Loucy (cell line): ENCODE measurements around the gene CDH9.

Source experiments
- H2AFZ ChIP-seq: fragments of 200-600 bp; sonication (generic); 2 replicates; pipeline ENCODE4 v1.6.0; 2016; ENCODE audit warnings: antibody characterized with exemption, mild to moderate bottlenecking, low read length, moderate library complexity
- H3F3A ChIP-seq: fragments of 200-600 bp; 2 replicates; pipeline ENCODE4 v1.6.0; 2016; ENCODE audit warnings: antibody characterized with exemption, low read depth, mild to moderate bottlenecking
- H3K27me3 ChIP-seq: fragments of 200-600 bp; sonication (generic); 2 replicates; pipeline ENCODE4 v1.6.1; 2014; ENCODE audit warnings: low read length, mild to moderate bottlenecking; ENCODE audit not compliant: insufficient read depth, poor library complexity, severe bottlenecking
- H3K36me3 ChIP-seq: fragments of 200-600 bp; sonication (generic); 2 replicates; pipeline ENCODE4 v1.6.1; 2016; ENCODE audit warnings: low read length; ENCODE audit not compliant: insufficient read depth
- H3K4me1 ChIP-seq: fragments of 200-600 bp; sonication (generic); 2 replicates; pipeline ENCODE4 v1.5.1; 2014; ENCODE audit warnings: low read length, mild to moderate bottlenecking; ENCODE audit not compliant: insufficient read depth, poor library complexity, severe bottlenecking
- H3K4me2 ChIP-seq: fragments of 200-600 bp; sonication (generic); 2 replicates; pipeline ENCODE4 v1.6.0; 2014; ENCODE audit warnings: antibody characterized with exemption, low read length, low read depth, mild to moderate bottlenecking; ENCODE audit not compliant: poor library complexity, severe bottlenecking
- H3K4me3 ChIP-seq: fragments of 200-600 bp; sonication (generic); 2 replicates; pipeline ENCODE4 v1.5.1; 2014; ENCODE audit warnings: low read length, mild to moderate bottlenecking, mixed read lengths; ENCODE audit not compliant: poor library complexity, severe bottlenecking
- H3K79me2 ChIP-seq: fragments of 200-600 bp; sonication (generic); 2 replicates; pipeline ENCODE4 v1.6.1; 2014; ENCODE audit warnings: low read length; ENCODE audit not compliant: insufficient read depth
- H3K9ac ChIP-seq: fragments of 200-600 bp; sonication (generic); 2 replicates; pipeline ENCODE4 v1.6.0; 2014; ENCODE audit warnings: mild to moderate bottlenecking, low read depth, low read length, moderate library complexity; ENCODE audit not compliant: poor library complexity, severe bottlenecking
- H3K9me2 ChIP-seq: fragments of 200-600 bp; sonication (generic); replicated peaks from 2 replicates; pipeline ENCODE4 v1.6.1; 2016; ENCODE audit warnings: low read depth, low read length, mixed read lengths
- H3K9me3 ChIP-seq: fragments of 200-600 bp; sonication (generic); 2 replicates; pipeline ENCODE4 v1.6.1; 2014; ENCODE audit warnings: mild to moderate bottlenecking, antibody characterized with exemption, low read length, low read depth; ENCODE audit not compliant: insufficient read depth
- H4K20me1 ChIP-seq: fragments of 200-600 bp; sonication (generic); 2 replicates; pipeline ENCODE4 v1.6.0; 2014; ENCODE audit warnings: antibody characterized with exemption, low read length, mild to moderate bottlenecking; ENCODE audit not compliant: insufficient read depth, poor library complexity, severe bottlenecking
- EZH2phosphoT487 ChIP-seq: fragments of 200-600 bp; IDR thresholded peaks from 2 replicates; pipeline ENCODE4 v1.6.1; 2018; ENCODE audit warnings: antibody characterized with exemption, mild to moderate bottlenecking, moderate library complexity, borderline replicate concordance
- TF ChIP-seq, protein P1 (sequence below): fragments of 200-600 bp; sonication (generic); conservative IDR thresholded peaks from 2 replicates; pipeline ENCODE4 v1.5.1; 2014; ENCODE audit warnings: mild to moderate bottlenecking, antibody characterized with exemption, low read length

CDH9 gene

DNA sequence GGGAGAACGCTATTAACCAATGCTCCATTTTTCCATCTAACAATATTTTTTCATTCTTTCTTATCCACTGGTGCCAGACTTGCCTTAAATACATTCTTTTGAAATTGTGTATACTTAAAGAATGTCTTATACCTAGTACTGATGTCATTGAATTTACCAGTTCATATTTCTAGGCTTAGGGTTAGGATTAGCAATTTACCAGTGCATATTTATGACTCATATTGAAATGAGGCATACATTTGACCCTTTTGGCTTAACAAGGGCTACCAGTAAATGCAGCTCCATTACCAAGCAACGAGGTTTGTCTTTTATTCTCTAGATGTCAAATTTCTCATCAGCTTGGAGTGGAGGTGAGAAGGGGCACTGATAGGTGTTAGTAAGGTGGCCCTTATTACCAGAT is 89.5 kb downstream of the CDH9 start:
- no peak overlapping the region for H3K9ac ChIP-seq
- H2AFZ ChIP-seq = no peak overlapping the region
- H3K4me2 ChIP-seq = no peak overlapping the region
- H3K9me2 ChIP-seq = no peaks in the 10 kb centered on the region
- no peak for TF ChIP-seq EZH2phosphoT487
- TF ChIP-seq, protein P1, sequence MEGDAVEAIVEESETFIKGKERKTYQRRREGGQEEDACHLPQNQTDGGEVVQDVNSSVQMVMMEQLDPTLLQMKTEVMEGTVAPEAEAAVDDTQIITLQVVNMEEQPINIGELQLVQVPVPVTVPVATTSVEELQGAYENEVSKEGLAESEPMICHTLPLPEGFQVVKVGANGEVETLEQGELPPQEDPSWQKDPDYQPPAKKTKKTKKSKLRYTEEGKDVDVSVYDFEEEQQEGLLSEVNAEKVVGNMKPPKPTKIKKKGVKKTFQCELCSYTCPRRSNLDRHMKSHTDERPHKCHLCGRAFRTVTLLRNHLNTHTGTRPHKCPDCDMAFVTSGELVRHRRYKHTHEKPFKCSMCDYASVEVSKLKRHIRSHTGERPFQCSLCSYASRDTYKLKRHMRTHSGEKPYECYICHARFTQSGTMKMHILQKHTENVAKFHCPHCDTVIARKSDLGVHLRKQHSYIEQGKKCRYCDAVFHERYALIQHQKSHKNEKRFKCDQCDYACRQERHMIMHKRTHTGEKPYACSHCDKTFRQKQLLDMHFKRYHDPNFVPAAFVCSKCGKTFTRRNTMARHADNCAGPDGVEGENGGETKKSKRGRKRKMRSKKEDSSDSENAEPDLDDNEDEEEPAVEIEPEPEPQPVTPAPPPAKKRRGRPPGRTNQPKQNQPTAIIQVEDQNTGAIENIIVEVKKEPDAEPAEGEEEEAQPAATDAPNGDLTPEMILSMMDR = no peak
- no peak overlapping the region for H3K4me3 ChIP-seq
- H3K9me3 ChIP-seq = no peaks in the 10 kb centered on the region
- H3K36me3 ChIP-seq = no peaks in the 10 kb centered on the region
- no peaks in the 10 kb centered on the region for H3K79me2 ChIP-seq
- H3K27me3 ChIP-seq = no peaks in the 10 kb centered on the region
- H3F3A ChIP-seq = no peaks in the 10 kb centered on the region
- no peaks in the 10 kb centered on the region for H3K4me1 ChIP-seq
- no peaks in the 10 kb centered on the region for H4K20me1 ChIP-seq

DNA sequence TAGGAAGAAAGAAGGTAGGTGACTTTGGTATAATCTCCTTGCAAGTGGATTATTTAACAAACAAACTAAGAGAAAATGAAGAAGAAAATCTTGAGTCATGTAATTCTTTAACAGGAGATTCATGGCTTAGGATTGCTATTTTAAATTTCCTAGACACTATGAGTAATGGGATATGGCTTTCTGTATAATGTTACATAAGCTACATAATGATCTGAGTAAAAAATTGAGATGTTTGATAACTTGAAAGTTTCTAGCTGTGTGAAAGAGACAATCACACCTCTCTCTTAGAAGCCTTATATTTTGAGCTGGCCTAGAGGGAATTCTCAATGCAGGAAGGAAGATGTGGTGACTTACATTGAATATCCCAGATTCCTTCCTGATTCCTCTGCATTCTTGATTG is 92.5 kb downstream of the CDH9 start:
- Histone ChIP-seq H3K9me2 (no peaks in the 10 kb centered on the region), H3K4me2 (no peak overlapping the region), H3F3A (no peaks in the 10 kb centered on the region), H3K4me1 (no peaks in the 10 kb centered on the region), H3K36me3 (no peaks in the 10 kb centered on the region), H3K9ac (no peak overlapping the region), H4K20me1 (no peaks in the 10 kb centered on the region), H3K27me3 (no peaks in the 10 kb centered on the region), H2AFZ (no peak overlapping the region), H3K9me3 (no peaks in the 10 kb centered on the region), H3K79me2 (no peaks in the 10 kb centered on the region), H3K4me3 (no peak overlapping the region)
- TF ChIP-seq, protein P1 = no peak
- TF ChIP-seq EZH2phosphoT487 = no peak

DNA sequence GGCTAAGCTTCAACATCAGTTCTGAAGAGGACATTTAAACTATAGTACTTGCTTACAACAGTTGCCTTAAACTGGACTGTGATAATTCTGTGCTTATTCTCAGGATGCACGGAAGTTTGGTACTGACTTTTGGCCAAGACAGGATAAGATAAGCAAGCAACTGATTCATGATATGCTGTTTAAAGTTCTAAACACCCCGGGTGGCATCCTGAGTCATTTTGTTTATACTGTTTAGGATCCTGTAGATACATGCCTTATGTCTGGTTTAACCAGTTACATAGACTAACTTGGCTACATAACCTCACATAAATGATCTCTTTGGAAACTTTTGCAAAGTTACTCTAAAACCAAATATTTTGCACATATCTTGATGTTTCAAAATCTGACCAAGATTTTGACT is 95.9 kb downstream of the CDH9 start:
- H3K9me3 ChIP-seq = no peaks in the 10 kb centered on the region
- H3K9me2 ChIP-seq = no peaks in the 10 kb centered on the region
- TF ChIP-seq EZH2phosphoT487 = no peak
- TF ChIP-seq, protein P1 = no peak
- H4K20me1 ChIP-seq = no peaks in the 10 kb centered on the region
- H3F3A ChIP-seq = no peaks in the 10 kb centered on the region
- H2AFZ ChIP-seq = no peak overlapping the region
- H3K79me2 ChIP-seq = no peaks in the 10 kb centered on the region
- H3K4me3 ChIP-seq = no peak overlapping the region
- no peak overlapping the region for H3K9ac ChIP-seq
- no peak overlapping the region for H3K4me2 ChIP-seq
- no peaks in the 10 kb centered on the region for H3K4me1 ChIP-seq
- no peaks in the 10 kb centered on the region for H3K27me3 ChIP-seq
- H3K36me3 ChIP-seq = no peaks in the 10 kb centered on the region
